Nephron progenitor cell (in vitro differentiated cells): ENCODE results near the gene MYO1A.

Experiments
- DNase-seq: peaks from one replicate; pipeline ENCODE4 v3.0.0; 2021
- H3K27ac Mint-ChIP-seq: 2 replicates; pipeline ENCODE4 v1.8.0; 2021; ENCODE audit warnings: mild to moderate bottlenecking, moderate library complexity, mixed read lengths
- H3K27me3 Mint-ChIP-seq: 2 replicates; pipeline ENCODE4 v1.8.0; 2021; ENCODE audit warnings: mild to moderate bottlenecking, low read depth, mixed read lengths; ENCODE audit not compliant: poor library complexity
- H3K36me3 Mint-ChIP-seq: 2 replicates; pipeline ENCODE4 v1.8.0; 2021; ENCODE audit warnings: low read depth, mixed read lengths
- H3K4me1 Mint-ChIP-seq: 2 replicates; pipeline ENCODE4 v1.8.0; 2021; ENCODE audit warnings: mixed read lengths
- H3K4me3 Mint-ChIP-seq: 2 replicates; pipeline ENCODE4 v1.8.0; 2021; ENCODE audit warnings: mild to moderate bottlenecking, moderate library complexity, mixed read lengths
- H3K9me3 Mint-ChIP-seq: 2 replicates; pipeline ENCODE4 v1.8.0; 2021; ENCODE audit warnings: mild to moderate bottlenecking, moderate library complexity, mixed read lengths
- CTCF ChIP-seq: fragments of 200-600 bp; sonication (generic); IDR thresholded peaks from 2 replicates; pipeline ENCODE4 v1.5.0; 2021; ENCODE audit warnings: antibody characterized with exemption

The MYO1A gene

GRCh38 chr12:57051011-57051410, 1.1 kb upstream of the MYO1A start:
- Mint-ChIP-seq H3K27me3 (peaks cover 34% of the 10 kb centered on the region), H3K9me3 (peaks cover 7% of the 10 kb centered on the region), H3K36me3 (peaks cover 15% of the 10 kb centered on the region), H3K27ac (no peak overlapping the region), H3K4me3 (no peak overlapping the region), H3K4me1 (no peaks in the 10 kb centered on the region)
- TF ChIP-seq CTCF = no peak
- no peak for DNase-seq

- DNase-seq = no peak
- TF ChIP-seq CTCF = no peak
- peaks cover 5% of the 10 kb centered on the region for H3K9me3 Mint-ChIP-seq
- no peaks in the 10 kb centered on the region for H3K4me1 Mint-ChIP-seq
- H3K4me3 Mint-ChIP-seq = no peak overlapping the region
- H3K27ac Mint-ChIP-seq = no peak overlapping the region
- H3K36me3 Mint-ChIP-seq = peaks cover 7% of the 10 kb centered on the region
- peaks cover 44% of the 10 kb centered on the region for H3K27me3 Mint-ChIP-seq
Measured at GRCh38 chr12:57049119-57049446, 846 bp downstream of the MYO1A start.

GRCh38 chr12:57048423-57049118, 1.4 kb downstream of the MYO1A start:
- no peaks in the 10 kb centered on the region for H3K4me1 Mint-ChIP-seq
- peaks cover under 1% of the 10 kb centered on the region for H3K9me3 Mint-ChIP-seq
- peaks cover 2% of the 10 kb centered on the region for H3K36me3 Mint-ChIP-seq
- H3K27ac Mint-ChIP-seq = no peak overlapping the region
- H3K27me3 Mint-ChIP-seq = peaks cover 48% of the 10 kb centered on the region
- no peak for DNase-seq
- no peak for TF ChIP-seq CTCF
- H3K4me3 Mint-ChIP-seq = no peak overlapping the region

GRCh38 chr12:57047981-57048380, 1.9 kb downstream of the MYO1A start:
- Mint-ChIP-seq H3K27ac (no peak overlapping the region), H3K9me3 (no peaks in the 10 kb centered on the region), H3K27me3 (peaks cover 48% of the 10 kb centered on the region), H3K4me3 (no peak overlapping the region), H3K36me3 (no peaks in the 10 kb centered on the region), H3K4me1 (no peaks in the 10 kb centered on the region)
- DNase-seq = no peak
- no peak for TF ChIP-seq CTCF

GRCh38 chr12:57046947-57047890, 2.7 kb downstream of the MYO1A start:
- no peaks in the 10 kb centered on the region for H3K36me3 Mint-ChIP-seq
- no peaks in the 10 kb centered on the region for H3K9me3 Mint-ChIP-seq
- no peak overlapping the region for H3K4me3 Mint-ChIP-seq
- no peaks in the 10 kb centered on the region for H3K4me1 Mint-ChIP-seq
- no peak overlapping the region for H3K27ac Mint-ChIP-seq
- no peak for TF ChIP-seq CTCF
- no peak for DNase-seq
- H3K27me3 Mint-ChIP-seq = peaks cover 51% of the 10 kb centered on the region
